MM.1S (cell line): ENCODE data around the gene TYRO3.

Experiments used
- DNase-seq: peaks from one replicate; pipeline ENCODE4 v3.0.0-alpha.2; 2015
- H2AFZ ChIP-seq: fragments of 300-600 bp; sonication (generic); 2 replicates; pipeline ENCODE4 v1.6.0; 2016; ENCODE audit warnings: antibody characterized with exemption, low read length
- H3F3A ChIP-seq: fragments of 300-600 bp; sonication (generic); 2 replicates; pipeline ENCODE4 v1.6.1; 2016; ENCODE audit warnings: mild to moderate bottlenecking, antibody characterized with exemption, low read length, moderate library complexity, mixed read lengths; ENCODE audit not compliant: insufficient read depth
- H3K27ac ChIP-seq: fragments of 300-600 bp; sonication (generic); 2 replicates; pipeline ENCODE4 v1.5.1; 2016; ENCODE audit warnings: mild to moderate bottlenecking, low read length
- H3K27me3 ChIP-seq: fragments of 300-600 bp; sonication (generic); replicated peaks from 2 replicates; pipeline ENCODE4 v1.6.0; 2016; ENCODE audit warnings: low read length; ENCODE audit not compliant: insufficient read depth
- H3K36me3 ChIP-seq: fragments of 300-600 bp; sonication (generic); replicated peaks from 2 replicates; pipeline ENCODE4 v1.6.1; 2016; ENCODE audit warnings: mild to moderate bottlenecking, low read length, mixed read lengths; ENCODE audit not compliant: insufficient read depth
- H3K4me1 ChIP-seq: fragments of 300-600 bp; sonication (generic); 2 replicates; pipeline ENCODE4 v1.6.1; 2016; ENCODE audit warnings: low read length, mixed read lengths
- H3K4me2 ChIP-seq: fragments of 300-600 bp; sonication (generic); 2 replicates; pipeline ENCODE4 v1.6.0; 2016; ENCODE audit warnings: low read depth, low read length
- H3K4me3 ChIP-seq: fragments of 300-600 bp; sonication (generic); 2 replicates; pipeline ENCODE4 v1.5.1; 2016; ENCODE audit warnings: low read length, mixed read lengths
- H3K79me2 ChIP-seq: fragments of 300-600 bp; sonication (generic); 2 replicates; pipeline ENCODE4 v1.6.1; 2016; ENCODE audit warnings: mixed run types, low read length, mixed read lengths
- H3K9ac ChIP-seq: fragments of 300-600 bp; sonication (generic); 2 replicates; pipeline ENCODE4 v1.6.1; 2016; ENCODE audit warnings: low read length, mixed read lengths
- H3K9me2 ChIP-seq: fragments of 300-600 bp; sonication (generic); replicated peaks from 2 replicates; pipeline ENCODE4 v1.6.1; 2016; ENCODE audit warnings: mild to moderate bottlenecking, low read length, mixed read lengths; ENCODE audit not compliant: insufficient read depth
- H3K9me3 ChIP-seq: fragments of 300-600 bp; sonication (generic); replicated peaks from 2 replicates; pipeline ENCODE4 v1.6.1; 2016; ENCODE audit warnings: mild to moderate bottlenecking, low read length, mixed read lengths; ENCODE audit not compliant: insufficient read depth
- H4K20me1 ChIP-seq: fragments of 300-600 bp; sonication (generic); 2 replicates; pipeline ENCODE4 v1.6.1; 2016; ENCODE audit warnings: mild to moderate bottlenecking, low read length, moderate library complexity, mixed read lengths; ENCODE audit not compliant: insufficient read depth
- EZH2 ChIP-seq: fragments of 300-600 bp; sonication (generic); optimal IDR thresholded peaks from 2 replicates; pipeline ENCODE3; 2017; ENCODE audit warnings: low read depth, mild to moderate bottlenecking, antibody characterized with exemption, low read length, mixed read lengths
- EZH2phosphoT487 ChIP-seq: fragments of 300-600 bp; sonication (generic); IDR thresholded peaks from 2 replicates; pipeline ENCODE4 v1.6.1; 2018; ENCODE audit warnings: antibody characterized with exemption, low read length
- TF ChIP-seq, protein P1 (sequence below): fragments of 300-600 bp; sonication (generic); IDR thresholded peaks from 2 replicates; pipeline ENCODE4 v1.5.1; 2016; ENCODE audit warnings: antibody characterized with exemption, low read length, mixed read lengths

The TYRO3 gene

GRCh38 chr15:41564960-41565502 lies 6.0 kb downstream of the TYRO3 start:
- no peaks in the 10 kb centered on the region for H3K4me1 ChIP-seq
- H3F3A ChIP-seq: no peaks in the 10 kb centered on the region
- H3K9ac ChIP-seq: no peak overlapping the region
- H4K20me1 ChIP-seq: no peaks in the 10 kb centered on the region
- H3K79me2 ChIP-seq: 0 out of 2 replicates have a peak, but pooled peaks cover under 1% of the 10 kb centered on the region
- H3K4me3 ChIP-seq: no peak overlapping the region
- H3K9me3 ChIP-seq: no peaks in the 10 kb centered on the region
- no peaks in the 10 kb centered on the region for H3K27me3 ChIP-seq
- H3K4me2 ChIP-seq: no peak overlapping the region
- no peaks in the 10 kb centered on the region for H3K9me2 ChIP-seq
- no peak overlapping the region for H2AFZ ChIP-seq
- no peak overlapping the region for H3K27ac ChIP-seq
- TF ChIP-seq, protein P1, sequence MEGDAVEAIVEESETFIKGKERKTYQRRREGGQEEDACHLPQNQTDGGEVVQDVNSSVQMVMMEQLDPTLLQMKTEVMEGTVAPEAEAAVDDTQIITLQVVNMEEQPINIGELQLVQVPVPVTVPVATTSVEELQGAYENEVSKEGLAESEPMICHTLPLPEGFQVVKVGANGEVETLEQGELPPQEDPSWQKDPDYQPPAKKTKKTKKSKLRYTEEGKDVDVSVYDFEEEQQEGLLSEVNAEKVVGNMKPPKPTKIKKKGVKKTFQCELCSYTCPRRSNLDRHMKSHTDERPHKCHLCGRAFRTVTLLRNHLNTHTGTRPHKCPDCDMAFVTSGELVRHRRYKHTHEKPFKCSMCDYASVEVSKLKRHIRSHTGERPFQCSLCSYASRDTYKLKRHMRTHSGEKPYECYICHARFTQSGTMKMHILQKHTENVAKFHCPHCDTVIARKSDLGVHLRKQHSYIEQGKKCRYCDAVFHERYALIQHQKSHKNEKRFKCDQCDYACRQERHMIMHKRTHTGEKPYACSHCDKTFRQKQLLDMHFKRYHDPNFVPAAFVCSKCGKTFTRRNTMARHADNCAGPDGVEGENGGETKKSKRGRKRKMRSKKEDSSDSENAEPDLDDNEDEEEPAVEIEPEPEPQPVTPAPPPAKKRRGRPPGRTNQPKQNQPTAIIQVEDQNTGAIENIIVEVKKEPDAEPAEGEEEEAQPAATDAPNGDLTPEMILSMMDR: no peak
- TF ChIP-seq EZH2 (no peak), EZH2phosphoT487 (no peak)
- no peak for DNase-seq
- H3K36me3 ChIP-seq: no peaks in the 10 kb centered on the region

- Histone ChIP-seq H3K9me3 (no peaks in the 10 kb centered on the region), H3K36me3 (no peaks in the 10 kb centered on the region), H3F3A (no peaks in the 10 kb centered on the region), H3K79me2 (no peaks in the 10 kb centered on the region), H3K4me2 (no peak overlapping the region), H3K9me2 (no peaks in the 10 kb centered on the region), H3K27ac (no peak overlapping the region), H3K4me1 (no peaks in the 10 kb centered on the region), H3K27me3 (no peaks in the 10 kb centered on the region), H2AFZ (no peak overlapping the region), H4K20me1 (no peaks in the 10 kb centered on the region), H3K9ac (no peak overlapping the region), H3K4me3 (no peak overlapping the region)
- DNase-seq: no peak
- TF ChIP-seq, protein P1: no peak
Measured at GRCh38 chr15:41565702-41566101, 6.7 kb downstream of the TYRO3 start.

GRCh38 chr15:41566121-41566885 lies 7.3 kb downstream of the TYRO3 start:
- no peak overlapping the region for H2AFZ ChIP-seq
- H3K36me3 ChIP-seq: no peaks in the 10 kb centered on the region
- TF ChIP-seq, protein P1: no peak
- TF ChIP-seq EZH2 (no peak), EZH2phosphoT487 (no peak)
- no peaks in the 10 kb centered on the region for H3K79me2 ChIP-seq
- H3K9me3 ChIP-seq: no peaks in the 10 kb centered on the region
- H3K9ac ChIP-seq: no peak overlapping the region
- H3K4me1 ChIP-seq: no peaks in the 10 kb centered on the region
- H4K20me1 ChIP-seq: no peaks in the 10 kb centered on the region
- DNase-seq: no peak
- no peaks in the 10 kb centered on the region for H3F3A ChIP-seq
- H3K27me3 ChIP-seq: no peaks in the 10 kb centered on the region
- H3K4me2 ChIP-seq: no peak overlapping the region
- no peak overlapping the region for H3K27ac ChIP-seq
- no peak overlapping the region for H3K4me3 ChIP-seq
- H3K9me2 ChIP-seq: no peaks in the 10 kb centered on the region
